Endothelial cell of umbilical vein (primary cell): ENCODE results near the gene ETNK2. TPM values are rescaled to one million over a fixed set of nuclear protein-coding genes. Genes with fewer than 3 reads are reported as not detected.

Source experiments
- BruUV-seq: library from RNA; stranded (reverse); fragments of 400-500 nt; replicated peaks from 2 replicates; lab custom pipeline; 2021; lab: Mats Ljungman, UMichigan
- CTCF ChIA-PET: fragments of 300-600, 350-600 bp; sonication (Branson Sonifier 250); formaldehyde crosslinking; loops from one replicate; lab custom pipeline; 2021; ENCODE audit warnings: antibody characterized with exemption, inconsistent platforms; lab: Charles Lee
- POLR2A ChIA-PET: fragments of 300-600, 350-600 bp; sonication (Branson Sonifier 250); formaldehyde crosslinking; loops from one replicate; lab custom pipeline; 2021; ENCODE audit warnings: antibody characterized with exemption, inconsistent platforms; lab: Charles Lee
- DNase-seq: peaks from one replicate; pipeline ENCODE4 v3.0.0-alpha.2; 2011; ENCODE audit warnings: low read depth, low spot score
- FAIRE-seq: peaks from 2 replicates; lab custom pipeline; 2011; peaks lifted over from hg19 to GRCh38; lab: Jason Lieb, UNC
- H2AFZ ChIP-seq: 2 replicates; pipeline ENCODE4 v1.6.0; 2012; ENCODE audit warnings: low read depth, low read length, control low read depth, inconsistent platforms
- H3K27ac ChIP-seq: 2 replicates; pipeline ENCODE4 v1.5.1; 2011; ENCODE audit warnings: low read depth, mild to moderate bottlenecking, control low read depth, low read length, moderate library complexity; ENCODE audit not compliant: insufficient read depth
- H3K27me3 ChIP-seq, 2 experiments: 2 replicates each; pipeline versions ENCODE4 v1.6.0 to v1.6.1; 2011; ENCODE audit warnings: low read length in 2 of 2, mixed read lengths in 1 of 2; ENCODE audit not compliant: control insufficient read depth in 2 of 2, insufficient read depth in 2 of 2
- H3K36me3 ChIP-seq, 2 experiments: 2 replicates in 1 of 2; 3 replicates in 1 of 2; pipeline ENCODE4 v1.5.1; 2011; ENCODE audit warnings: low read length in 2 of 2, mild to moderate bottlenecking in 1 of 2, moderate library complexity in 1 of 2; ENCODE audit not compliant: control insufficient read depth in 2 of 2, insufficient read depth in 2 of 2; ENCODE audit errors: extremely low read depth in 1 of 2
- H3K4me1 ChIP-seq: 3 replicates; pipeline ENCODE4 v1.5.1; 2011; ENCODE audit warnings: mild to moderate bottlenecking, low read length; ENCODE audit not compliant: control insufficient read depth, insufficient read depth; ENCODE audit errors: extremely low read depth
- H3K4me2 ChIP-seq: 2 replicates; pipeline ENCODE4 v1.6.1; 2011; ENCODE audit warnings: low read length, control low read depth, mixed read lengths; ENCODE audit not compliant: insufficient read depth
- H3K4me3 ChIP-seq, 3 experiments: fragments of 200-600 bp in 1 of 3; sonication (generic), shearing (Covaris generic) in 1 of 3; replicated peaks in 1 of 3; 2 replicates each; pipeline ENCODE4 v1.5.1; 2011 to 2016; ENCODE audit warnings: control low read depth in 3 of 3, low read length in 3 of 3, mild to moderate bottlenecking in 2 of 3, inconsistent platforms in 1 of 3, low read depth in 1 of 3, moderate library complexity in 1 of 3; ENCODE audit not compliant: insufficient read depth in 1 of 3
- H3K79me2 ChIP-seq: 2 replicates; pipeline ENCODE4 v1.6.0; 2012; ENCODE audit warnings: low read length, inconsistent platforms; ENCODE audit not compliant: control insufficient read depth, insufficient read depth
- H3K9ac ChIP-seq: replicated peaks from 2 replicates; pipeline ENCODE3; 2011; ENCODE audit warnings: low read length, control low read depth; ENCODE audit not compliant: insufficient read depth; ENCODE audit errors: extremely low read depth
- H3K9me1 ChIP-seq: replicated peaks from 3 replicates; pipeline ENCODE4 v1.6.0; 2011; ENCODE audit warnings: mild to moderate bottlenecking, low read length; ENCODE audit not compliant: control insufficient read depth, insufficient read depth; ENCODE audit errors: extremely low read depth
- H3K9me3 ChIP-seq: replicated peaks from 2 replicates; pipeline ENCODE4 v1.5.1; 2012; ENCODE audit warnings: low read length, inconsistent platforms; ENCODE audit not compliant: control insufficient read depth, insufficient read depth
- H4K20me1 ChIP-seq: replicated peaks from 2 replicates; pipeline ENCODE3; 2011; ENCODE audit warnings: mild to moderate bottlenecking, low read length; ENCODE audit not compliant: control insufficient read depth, insufficient read depth; ENCODE audit errors: extremely low read depth
- CTCF ChIP-seq, 2 donors: IDR thresholded peaks; 1 replicate in 1 of 2; 2 replicates in 1 of 2; pipeline ENCODE4 v1.5.1; 2011; ENCODE audit warnings: low read length in 2 of 2, mild to moderate bottlenecking in 2 of 2, moderate library complexity in 2 of 2, control low read depth in 1 of 2, inconsistent platforms in 1 of 2, low read depth in 1 of 2; ENCODE audit not compliant: insufficient read depth in 1 of 2; ENCODE audit errors: extremely low read depth in 1 of 2
- EZH2 ChIP-seq: IDR thresholded peaks from 2 replicates; pipeline ENCODE4 v1.6.1; 2012; ENCODE audit warnings: borderline replicate concordance, low read depth, mild to moderate bottlenecking, moderate library complexity, low read length, inconsistent platforms; ENCODE audit not compliant: severe bottlenecking
- FOS ChIP-seq: IDR thresholded peaks from 2 replicates; pipeline ENCODE4 v1.6.1; 2011; ENCODE audit warnings: mild to moderate bottlenecking, low read length, moderate library complexity, borderline replicate concordance; ENCODE audit not compliant: insufficient read depth
- GATA2 ChIP-seq: IDR thresholded peaks from 2 replicates; pipeline ENCODE4 v1.7.0; 2011; ENCODE audit warnings: low read depth, mild to moderate bottlenecking, moderate library complexity, mixed read lengths, low read length; ENCODE audit not compliant: insufficient read length, insufficient read depth
- JUN ChIP-seq: IDR thresholded peaks from 2 replicates; pipeline ENCODE4 v1.6.1; 2011; ENCODE audit warnings: borderline replicate concordance, low read depth; ENCODE audit not compliant: insufficient read length, insufficient read depth
- MAX ChIP-seq: IDR thresholded peaks from 2 replicates; pipeline ENCODE4 v1.6.1; 2011; ENCODE audit not compliant: insufficient read depth, insufficient read length
- MYC ChIP-seq: IDR thresholded peaks from one replicate; pipeline ENCODE4 v1.6.1; 2011; ENCODE audit warnings: mild to moderate bottlenecking, low read depth, low read length
- POLR2A ChIP-seq: IDR thresholded peaks from 2 replicates; pipeline ENCODE4 v1.6.1; 2012; ENCODE audit warnings: low read depth, mild to moderate bottlenecking, control low read depth, low read length
- POLR2AphosphoS5 ChIP-seq: IDR thresholded peaks from 2 replicates; pipeline ENCODE4 v1.6.1; 2012; ENCODE audit warnings: low read depth, mild to moderate bottlenecking, control low read depth, low read length, moderate library complexity; ENCODE audit not compliant: insufficient read depth
- dilution Hi-C: fragments of 300-500 bp; cut with MboI; formaldehyde crosslinking; loops from one replicate; pipeline ENCODE4 v1.15.0; 2019; ENCODE audit warnings: low sequenced_read_pairs; ENCODE audit not compliant: extremely low pct_ligation_motif_present
- intact Hi-C: fragments of 100-400 bp; cut with micrococcal nuclease; formaldehyde crosslinking; loops from one replicate; pipeline ENCODE4 v1.10.0; 2022
- polyA plus RNA-seq, 4 experiments: library from polyadenylated mRNA; depleted of rRNA in 3 of 4; stranded (reverse) in 3 of 4; unstranded in 1 of 4; fragments of >200 nt; gene quantifications; 2 replicates each; pipeline versions ENCODE4 v1.2.1 to v1.2.3, GENCODE V29; 2011 to 2012; ENCODE audit warnings: missing spikeins in 1 of 4
- total RNA-seq: library from RNA; stranded (reverse); gene quantifications from 2 replicates; pipeline ENCODE4 v1.2.3, GENCODE V29; 2021

Gene ETNK2
- total and polyA plus RNA-seq, 2 donors (not counting 3 experiments of a cell fraction or from before 2014, with no cell fraction given): 13.5 to 27.5 TPM

GRCh38 chr1:204103431-204103741 lies 48.5 kb downstream of the ETNK2 start:
- Histone ChIP-seq H3K4me1 (peaks cover 47% of the 10 kb centered on the region), H3K4me3 (no peak overlapping the region), H2AFZ (no peak overlapping the region), H3K9me1 (no peaks in the 10 kb centered on the region), H3K27me3 (no peaks in the 10 kb centered on the region), H3K9ac (no peak overlapping the region), H3K9me3 (no peaks in the 10 kb centered on the region), H3K4me2 (no peak overlapping the region), H3K27ac (peak overlapping the region; percentile 73), H3K36me3 (no peaks in the 10 kb centered on the region), H3K79me2 (peaks cover 17% of the 10 kb centered on the region), H4K20me1 (no peaks in the 10 kb centered on the region)
- no TSS peak for BruUV-seq
- TF ChIP-seq FOS (no peak), POLR2A (no peak), EZH2 (no peak), POLR2AphosphoS5 (no peak), JUN (no peak), GATA2 (no peak), MAX (no peak)
- FAIRE-seq: no peak
- intact Hi-C loops (no loop called here), dilution Hi-C loops (no loop called here)
- POLR2A ChIA-PET: no interaction called here
- CTCF ChIA-PET: interaction anchor here (1.3 to 6.8 kb wide), 4 partner anchors 24 to 232 kb away, joined by 3 to 50 read pairs (median 5); no protein-coding TSS in a partner anchor
- DNase-seq: no peak

GRCh38 chr1:204102739-204103430 lies 49.0 kb downstream of the ETNK2 start:
- DNase-seq (peak; percentile 46), FAIRE-seq (peak; percentile 83)
- Histone ChIP-seq H3K4me2 (peak overlapping the region; percentile 54), H3K4me1 (peaks cover 42% of the 10 kb centered on the region), H3K27ac (peak overlapping the region; percentile 73), H3K9me1 (no peaks in the 10 kb centered on the region), H4K20me1 (no peaks in the 10 kb centered on the region), H3K9me3 (no peaks in the 10 kb centered on the region), H2AFZ (no peak overlapping the region), H3K79me2 (peaks cover 17% of the 10 kb centered on the region), H3K36me3 (no peaks in the 10 kb centered on the region), H3K27me3 (no peaks in the 10 kb centered on the region), H3K9ac (no peak overlapping the region), H3K4me3 (no peak overlapping the region)
- intact Hi-C loops (no loop called here), dilution Hi-C loops (no loop called here)
- ChIA-PET CTCF (interaction anchor here (1.0 to 6.8 kb wide), 6 partner anchors 10 to 231 kb away, joined by 3 to 50 read pairs (median 4); no protein-coding TSS in a partner anchor), POLR2A (no interaction called here)
- TF ChIP-seq MYC (no peak), POLR2A (no peak), POLR2AphosphoS5 (no peak), JUN (no peak), EZH2 (no peak), FOS (no peak), CTCF (IDR thresholded peaks at IDR 0.05; ENCODE audit: extremely low read depth in 1 of 2, insufficient read depth in 1 of 2, low read depth in 1 of 2, low read length in 2 of 2) (no peak), MAX (no peak), GATA2 (no peak)
- BruUV-seq: no TSS peak
